HepG2 (cell line): ENCODE measurements around the gene MAP3K5. TPM values are rescaled to one million over a fixed set of nuclear protein-coding genes. Genes with fewer than 3 reads are reported as not detected.

Experiments used
- ATAC-seq: fragments of 200-7000 bp; cut with Tn5 transposase; 3 replicates; pipeline ENCODE4 v1.9.1; 2020; ENCODE audit warnings: mild to moderate bottlenecking, moderate library complexity
- BruUV-seq: library from RNA; stranded (reverse); fragments of 400-500 nt; replicated peaks from 2 replicates; lab custom pipeline; 2021; lab: Mats Ljungman, UMichigan
- CTCF ChIA-PET: fragments of 300-600 bp; formaldehyde crosslinking; extraction: SDS; loops from one replicate; lab custom pipeline; 2021; ENCODE audit warnings: low total read pairs, inconsistent platforms, low intra/inter-chr PET ratio; lab: Yijun Ruan, JAX
- POLR2A ChIA-PET: fragments of 350-600 bp; sonication (Branson Sonifier 250); formaldehyde crosslinking; loops from one replicate; lab custom pipeline; 2020; ENCODE audit warnings: antibody characterized with exemption, inconsistent platforms; lab: Yijun Ruan, JAX
- DNase-seq: peaks from one replicate; pipeline ENCODE4 v3.0.0-alpha.2; 2015; ENCODE audit warnings: low spot score
- FAIRE-seq: peaks from 3 replicates; lab custom pipeline; 2011; peaks lifted over from hg19 to GRCh38; lab: Jason Lieb, UNC
- H2AFZ ChIP-seq: one replicate; pipeline ENCODE4 v1.6.1; 2011; ENCODE audit warnings: low read length, inconsistent platforms
- H3K27ac ChIP-seq: fragments of 300-600 bp; 3 replicates; pipeline ENCODE4 v1.8.0; 2011; ENCODE audit warnings: mixed run types, mild to moderate bottlenecking, mixed read lengths, low read length, inconsistent platforms; ENCODE audit not compliant: insufficient read depth; ENCODE audit errors: extremely low read length
- H3K27me3 ChIP-seq, 2 experiments: fragments of 200-600 bp in 1 of 2; 2 replicates in 1 of 2; 3 replicates in 1 of 2; pipeline versions ENCODE4 v1.6.0 to v1.8.0; 2011; ENCODE audit warnings: low read length in 2 of 2, mild to moderate bottlenecking in 2 of 2, moderate library complexity in 2 of 2, inconsistent platforms in 1 of 2; ENCODE audit not compliant: insufficient read depth in 2 of 2, control insufficient read depth in 1 of 2
- H3K36me3 ChIP-seq, 2 experiments: fragments of 200-600 bp in 1 of 2; replicated peaks in 1 of 2; 2 replicates in 1 of 2; 3 replicates in 1 of 2; pipeline versions ENCODE4 v1.5.1 to v1.8.0; 2011; ENCODE audit warnings: low read length in 2 of 2, inconsistent platforms in 1 of 2; ENCODE audit not compliant: insufficient read depth in 2 of 2, control insufficient read depth in 1 of 2
- H3K4me1 ChIP-seq: 2 replicates; pipeline ENCODE4 v1.5.1; 2012; ENCODE audit warnings: low read length, inconsistent platforms; ENCODE audit not compliant: insufficient read depth
- H3K4me2 ChIP-seq: 2 replicates; pipeline ENCODE4 v1.6.0; 2011; ENCODE audit warnings: low read depth, low read length, inconsistent platforms
- H3K4me3 ChIP-seq, 3 experiments: fragments of 200-600 bp in 1 of 3; sonication (generic), shearing (Covaris generic) in 1 of 3; replicated peaks in 1 of 3; 2 replicates each; pipeline ENCODE4 v1.5.1; 2011 to 2016; ENCODE audit warnings: low read length in 3 of 3, inconsistent platforms in 2 of 3, low read depth in 2 of 3, mild to moderate bottlenecking in 2 of 3, control low read depth in 1 of 3, mixed read lengths in 1 of 3; ENCODE audit not compliant: insufficient read depth in 1 of 3
- H3K79me2 ChIP-seq: one replicate; pipeline ENCODE4 v1.6.1; 2011; ENCODE audit warnings: low read length, inconsistent platforms; ENCODE audit not compliant: insufficient read depth
- H3K9ac ChIP-seq: 2 replicates; pipeline ENCODE4 v1.6.0; 2011; ENCODE audit warnings: mild to moderate bottlenecking, low read depth, low read length, inconsistent platforms; ENCODE audit not compliant: insufficient read depth
- H3K9me3 ChIP-seq: 2 replicates; pipeline ENCODE4 v1.5.1; 2012; ENCODE audit warnings: mild to moderate bottlenecking, low read length
- H4K20me1 ChIP-seq: 2 replicates; pipeline ENCODE4 v1.6.0; 2011; ENCODE audit warnings: inconsistent platforms, mild to moderate bottlenecking, low read length, moderate library complexity; ENCODE audit not compliant: insufficient read depth
- CEBPB ChIP-seq: IDR thresholded peaks from 2 replicates; pipeline ENCODE4 v1.6.1; 2011; ENCODE audit warnings: low read depth, low read length, improper control_type of control experiment, borderline replicate concordance
- HIVEP1 ChIP-seq: sonication (generic); formaldehyde crosslinking; IDR thresholded peaks from 2 replicates; pipeline ENCODE4 v1.4.0; 2020; ENCODE audit warnings: mild to moderate bottlenecking, missing genetic modification reagents
- KDM1A ChIP-seq: IDR thresholded peaks from 2 replicates; pipeline ENCODE4 v1.6.1; 2016; ENCODE audit warnings: missing compliant biosample characterization
- PHF5A ChIP-seq: IDR thresholded peaks from one replicate; pipeline ENCODE4 v1.6.1; 2018; ENCODE audit warnings: low read depth, missing genetic modification reagents; ENCODE audit not compliant: unreplicated experiment
- WGBS: methylation state at CpG from one replicate; pipeline ENCODE4 v1.1.6; 2017; ENCODE audit warnings: low lambda C conversion rate; 5-methylcytosine and 5-hydroxymethylcytosine counted together
- in situ Hi-C: cut with HindIII; loops from 2 replicates; pipeline ENCODE4 v1.10.0; 2017; ENCODE audit warnings: low pct_unique_long_range_greater_than_20kb; ENCODE audit not compliant: extremely low pct_ligation_motif_present
- intact Hi-C: fragments of 100-400 bp; cut with micrococcal nuclease; formaldehyde crosslinking; loops from one replicate; pipeline ENCODE4 v1.10.0; 2022; ENCODE audit not compliant: unreplicated experiment
- polyA plus RNA-seq, 8 experiments: library from polyadenylated mRNA; depleted of rRNA in 3 of 8; stranded (reverse) in 7 of 8; unstranded in 1 of 8; fragments of >200 nt; fragmentation: Illumina TruSeq in 4 of 8; extraction: Trizol in 4 of 8; gene quantifications; 2 replicates each; pipeline versions ENCODE4 v1.2.1 to v1.2.3, GENCODE V29; 2011 to 2016; ENCODE audit warnings: low read depth in 4 of 8, missing spikeins in 1 of 8, mixed read lengths in 1 of 8; ENCODE audit not compliant: insufficient read depth in 1 of 8
- total RNA-seq, 5 experiments: library from RNA; depleted of rRNA; stranded (reverse); fragments of >200 nt; fragmentation: Illumina TruSeq; extraction: Trizol; gene quantifications; 2 replicates each; pipeline ENCODE4 v1.2.3, GENCODE V29; 2016; ENCODE audit warnings: low read depth in 1 of 5
- TF ChIP-seq, protein P1 (sequence below): sonication (generic); formaldehyde crosslinking; IDR thresholded peaks from 2 replicates; pipeline ENCODE4 v1.4.0; 2020; ENCODE audit warnings: missing genetic modification reagents, borderline replicate concordance

The MAP3K5 gene
- total and polyA plus RNA-seq, 2 of the 13 experiments (the other 11 are each of a cell fraction or from before 2014, with no cell fraction given), result not detected

DNA sequence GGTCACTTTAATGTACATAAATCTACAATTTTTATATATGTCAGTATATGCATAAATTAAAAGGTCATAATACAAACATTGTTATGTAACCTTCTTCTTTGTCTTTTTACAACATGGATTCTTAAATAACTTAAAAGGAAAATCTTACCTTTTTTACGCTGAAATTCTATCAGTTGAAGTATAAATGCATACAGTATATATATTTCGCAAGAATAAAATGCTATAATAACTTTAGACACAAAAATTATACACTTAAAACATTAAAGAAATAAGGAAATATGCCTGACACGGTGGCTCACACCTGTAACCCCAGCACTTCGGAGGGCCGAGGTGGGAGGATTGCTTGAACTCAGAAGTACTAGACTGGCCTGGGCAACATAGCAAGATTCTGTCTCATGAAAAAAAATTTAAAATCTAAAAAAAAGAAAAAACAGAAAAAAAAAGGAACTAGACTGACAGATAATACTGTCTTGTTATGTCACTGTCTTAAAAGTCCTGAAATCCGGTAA lies 132.2 kb downstream of the MAP3K5 start:
- CTCF ChIA-PET, result no interaction called here
- H3K4me1 ChIP-seq, result no peaks in the 10 kb centered on the region
- no peak overlapping the region for H2AFZ ChIP-seq
- no peaks in the 10 kb centered on the region for H3K79me2 ChIP-seq
- intact Hi-C loops (no loop called here), in situ Hi-C loops (no loop called here)
- BruUV-seq, result no TSS peak
- ATAC-seq, result no peak
- TF ChIP-seq, protein P1, sequence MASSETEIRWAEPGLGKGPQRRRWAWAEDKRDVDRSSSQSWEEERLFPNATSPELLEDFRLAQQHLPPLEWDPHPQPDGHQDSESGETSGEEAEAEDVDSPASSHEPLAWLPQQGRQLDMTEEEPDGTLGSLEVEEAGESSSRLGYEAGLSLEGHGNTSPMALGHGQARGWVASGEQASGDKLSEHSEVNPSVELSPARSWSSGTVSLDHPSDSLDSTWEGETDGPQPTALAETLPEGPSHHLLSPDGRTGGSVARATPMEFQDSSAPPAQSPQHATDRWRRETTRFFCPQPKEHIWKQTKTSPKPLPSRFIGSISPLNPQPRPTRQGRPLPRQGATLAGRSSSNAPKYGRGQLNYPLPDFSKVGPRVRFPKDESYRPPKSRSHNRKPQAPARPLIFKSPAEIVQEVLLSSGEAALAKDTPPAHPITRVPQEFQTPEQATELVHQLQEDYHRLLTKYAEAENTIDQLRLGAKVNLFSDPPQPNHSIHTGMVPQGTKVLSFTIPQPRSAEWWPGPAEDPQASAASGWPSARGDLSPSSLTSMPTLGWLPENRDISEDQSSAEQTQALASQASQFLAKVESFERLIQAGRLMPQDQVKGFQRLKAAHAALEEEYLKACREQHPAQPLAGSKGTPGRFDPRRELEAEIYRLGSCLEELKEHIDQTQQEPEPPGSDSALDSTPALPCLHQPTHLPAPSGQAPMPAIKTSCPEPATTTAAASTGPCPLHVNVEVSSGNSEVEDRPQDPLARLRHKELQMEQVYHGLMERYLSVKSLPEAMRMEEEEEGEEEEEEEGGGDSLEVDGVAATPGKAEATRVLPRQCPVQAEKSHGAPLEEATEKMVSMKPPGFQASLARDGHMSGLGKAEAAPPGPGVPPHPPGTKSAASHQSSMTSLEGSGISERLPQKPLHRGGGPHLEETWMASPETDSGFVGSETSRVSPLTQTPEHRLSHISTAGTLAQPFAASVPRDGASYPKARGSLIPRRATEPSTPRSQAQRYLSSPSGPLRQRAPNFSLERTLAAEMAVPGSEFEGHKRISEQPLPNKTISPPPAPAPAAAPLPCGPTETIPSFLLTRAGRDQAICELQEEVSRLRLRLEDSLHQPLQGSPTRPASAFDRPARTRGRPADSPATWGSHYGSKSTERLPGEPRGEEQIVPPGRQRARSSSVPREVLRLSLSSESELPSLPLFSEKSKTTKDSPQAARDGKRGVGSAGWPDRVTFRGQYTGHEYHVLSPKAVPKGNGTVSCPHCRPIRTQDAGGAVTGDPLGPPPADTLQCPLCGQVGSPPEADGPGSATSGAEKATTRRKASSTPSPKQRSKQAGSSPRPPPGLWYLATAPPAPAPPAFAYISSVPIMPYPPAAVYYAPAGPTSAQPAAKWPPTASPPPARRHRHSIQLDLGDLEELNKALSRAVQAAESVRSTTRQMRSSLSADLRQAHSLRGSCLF (CRISPR knock-in tag), result no peak
- TF ChIP-seq PHF5A (CRISPR knock-in tag) (no peak), CEBPB (0 out of 2 replicates have a peak, but pooled peaks have one; percentile 2), KDM1A (CRISPR knock-in tag) (no peak), HIVEP1 (no peak)
- 9% methylated on average over 6 of the region's 6 CpGs for WGBS
- H3K36me3 ChIP-seq, result no peaks in the 10 kb centered on the region
- no peak overlapping the region for H3K27ac ChIP-seq
- POLR2A ChIA-PET, result no interaction called here
- H3K4me2 ChIP-seq, result no peak overlapping the region
- no peak for DNase-seq
- no peaks in the 10 kb centered on the region for H3K9me3 ChIP-seq
- H3K4me3 ChIP-seq, result no peak overlapping the region
- H4K20me1 ChIP-seq, result no peaks in the 10 kb centered on the region
- no peak overlapping the region for H3K9ac ChIP-seq
- H3K27me3 ChIP-seq, result peaks cover 0 to 5% of the 10 kb centered on the region in 2 experiments; a peak in 1 of 5 replicates
- no peak for FAIRE-seq
